PC-3 (cell line): ENCODE data around the gene CNTFR.

Experiments used
- EZH2 ChIP-seq: fragments of 300-600 bp; sonication (generic); IDR thresholded peaks from one replicate; pipeline ENCODE4 v1.6.1; 2017; ENCODE audit warnings: antibody characterized with exemption, mild to moderate bottlenecking, low read length; ENCODE audit not compliant: unreplicated experiment
- EZH2phosphoT487 ChIP-seq: fragments of 300-600 bp; sonication (generic); IDR thresholded peaks from 2 replicates; pipeline ENCODE4 v1.6.1; 2018; ENCODE audit warnings: mild to moderate bottlenecking, antibody characterized with exemption, low read length, borderline replicate concordance
- TF ChIP-seq, protein P1 (sequence below): fragments of 300-600 bp; sonication (generic); conservative IDR thresholded peaks from 2 replicates; pipeline ENCODE4 v1.5.1; 2017; ENCODE audit warnings: antibody characterized with exemption, low read depth, mild to moderate bottlenecking, low read length

DNA sequence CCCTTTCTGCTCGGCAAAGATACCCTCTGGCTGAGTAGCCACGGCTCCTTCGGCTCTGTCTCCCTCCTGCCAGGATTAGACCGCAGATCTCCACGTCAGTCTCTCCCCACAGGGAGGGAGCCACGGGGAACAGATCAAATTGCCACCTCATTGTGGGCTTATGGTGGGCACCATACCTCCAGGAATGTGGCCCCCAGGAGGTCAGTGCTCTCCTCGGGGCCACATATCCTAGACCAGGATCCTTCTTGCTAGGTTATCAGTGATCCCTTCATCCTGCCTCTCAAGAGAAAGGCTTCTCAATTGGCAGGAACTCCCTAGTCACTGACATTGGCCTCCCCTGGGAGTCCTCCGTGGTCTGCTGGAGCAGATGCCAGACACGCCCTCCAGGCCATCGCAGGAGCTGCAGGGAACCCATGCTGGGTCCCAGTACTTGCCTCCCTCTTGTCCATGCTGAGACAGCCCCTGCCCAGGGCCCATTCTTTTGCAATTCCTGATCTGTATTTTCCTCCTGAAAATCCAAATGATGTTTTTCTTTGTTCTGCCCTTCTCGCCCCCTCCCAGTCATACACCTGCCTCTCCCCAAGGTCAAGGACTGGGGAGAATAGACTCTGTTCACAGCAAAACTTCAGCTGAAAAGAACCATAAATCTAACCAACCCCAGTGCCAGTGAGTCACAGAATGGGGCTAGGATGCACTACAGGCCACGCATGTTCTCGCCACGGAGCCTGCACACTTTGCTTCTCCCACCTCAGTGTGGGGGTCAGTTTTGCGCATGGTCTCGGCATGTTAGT lies 35.1 kb downstream of the CNTFR start:
- TF ChIP-seq, protein P1, sequence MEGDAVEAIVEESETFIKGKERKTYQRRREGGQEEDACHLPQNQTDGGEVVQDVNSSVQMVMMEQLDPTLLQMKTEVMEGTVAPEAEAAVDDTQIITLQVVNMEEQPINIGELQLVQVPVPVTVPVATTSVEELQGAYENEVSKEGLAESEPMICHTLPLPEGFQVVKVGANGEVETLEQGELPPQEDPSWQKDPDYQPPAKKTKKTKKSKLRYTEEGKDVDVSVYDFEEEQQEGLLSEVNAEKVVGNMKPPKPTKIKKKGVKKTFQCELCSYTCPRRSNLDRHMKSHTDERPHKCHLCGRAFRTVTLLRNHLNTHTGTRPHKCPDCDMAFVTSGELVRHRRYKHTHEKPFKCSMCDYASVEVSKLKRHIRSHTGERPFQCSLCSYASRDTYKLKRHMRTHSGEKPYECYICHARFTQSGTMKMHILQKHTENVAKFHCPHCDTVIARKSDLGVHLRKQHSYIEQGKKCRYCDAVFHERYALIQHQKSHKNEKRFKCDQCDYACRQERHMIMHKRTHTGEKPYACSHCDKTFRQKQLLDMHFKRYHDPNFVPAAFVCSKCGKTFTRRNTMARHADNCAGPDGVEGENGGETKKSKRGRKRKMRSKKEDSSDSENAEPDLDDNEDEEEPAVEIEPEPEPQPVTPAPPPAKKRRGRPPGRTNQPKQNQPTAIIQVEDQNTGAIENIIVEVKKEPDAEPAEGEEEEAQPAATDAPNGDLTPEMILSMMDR: no peak
- TF ChIP-seq EZH2: no peak
- TF ChIP-seq EZH2phosphoT487: no peak
